Glutamatergic neuron (in vitro differentiated cells): Measurements from ENCODE around the gene RPS19BP1. TPM values are rescaled to one million over a fixed set of nuclear protein-coding genes. Genes with fewer than 3 reads are reported as not detected.

Experiments
- DNase-seq: peaks from one replicate; pipeline ENCODE4 v3.0.0; 2022
- H3K27ac Mint-ChIP-seq: one replicate; pipeline ENCODE4 v1.8.0; 2020; ENCODE audit warnings: mild to moderate bottlenecking, mixed read lengths, inconsistent platforms; ENCODE audit not compliant: unreplicated experiment
- H3K27me3 Mint-ChIP-seq: one replicate; pipeline ENCODE4 v1.8.0; 2020; ENCODE audit warnings: mild to moderate bottlenecking, moderate library complexity, mixed read lengths, inconsistent platforms; ENCODE audit not compliant: unreplicated experiment
- H3K36me3 Mint-ChIP-seq: one replicate; pipeline ENCODE4 v1.8.0; 2020; ENCODE audit warnings: mild to moderate bottlenecking, mixed read lengths, inconsistent platforms; ENCODE audit not compliant: unreplicated experiment
- H3K4me1 Mint-ChIP-seq: one replicate; pipeline ENCODE4 v1.8.0; 2020; ENCODE audit warnings: mild to moderate bottlenecking, low read depth, mixed read lengths, inconsistent platforms; ENCODE audit not compliant: unreplicated experiment
- H3K4me3 Mint-ChIP-seq: one replicate; pipeline ENCODE4 v1.8.0; 2020; ENCODE audit warnings: mild to moderate bottlenecking, mixed read lengths, inconsistent platforms; ENCODE audit not compliant: unreplicated experiment
- H3K9me3 Mint-ChIP-seq: one replicate; pipeline ENCODE4 v1.8.0; 2020; ENCODE audit warnings: mild to moderate bottlenecking, moderate library complexity, mixed read lengths, inconsistent platforms; ENCODE audit not compliant: unreplicated experiment
- total RNA-seq: library from RNA; stranded (reverse); fragmentation: NEBNext Ultra II Directional; extraction: Animal tissue kit (Norgen Biotek cat#: 25700); gene quantifications from one replicate; pipeline ENCODE4 v1.2.1, GENCODE V29; 2021; ENCODE audit not compliant: unreplicated experiment
- TF ChIP-seq, protein P1 (sequence below): fragments of 200-600 bp; sonication (generic); IDR thresholded peaks from one replicate; pipeline ENCODE4 v1.5.0; 2021; ENCODE audit not compliant: partially characterized antibody, unreplicated experiment

RPS19BP1 gene
- total RNA-seq, 1 donor from 2014 or later = 59.6 TPM

DNA sequence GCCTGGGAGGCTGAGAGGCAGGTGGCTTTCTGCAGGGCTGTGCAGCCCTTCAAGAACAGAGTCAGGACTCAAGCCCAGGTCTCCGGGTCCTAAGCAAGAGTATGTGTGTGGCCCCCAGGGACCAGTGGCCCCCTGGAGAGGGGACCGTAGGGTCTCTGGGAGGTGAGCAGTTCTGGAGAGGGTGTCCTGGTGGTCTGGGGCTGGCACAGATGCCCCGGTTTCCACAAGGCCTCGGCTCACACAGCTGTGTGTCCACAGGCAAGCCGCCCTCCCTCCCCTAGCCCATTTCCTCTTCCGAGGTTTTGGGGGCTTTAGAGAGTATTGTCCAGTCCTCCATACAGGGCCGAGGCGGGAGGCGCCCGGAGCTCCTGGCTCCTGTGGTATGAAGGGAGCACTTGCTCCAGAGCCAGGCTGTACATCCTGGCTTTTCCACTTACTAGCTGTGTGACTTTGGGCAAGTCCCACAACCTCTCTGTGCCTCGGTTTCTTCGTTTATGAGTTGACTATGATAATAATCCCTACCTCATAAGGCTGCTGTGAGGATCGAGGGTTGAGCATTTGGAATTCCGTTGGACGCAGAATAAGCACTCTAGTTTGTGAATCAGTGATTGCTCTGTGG is 3.4 kb upstream of the RPS19BP1 start:
- Mint-ChIP-seq H3K9me3 (peaks cover 5% of the 10 kb centered on the region), H3K27ac (no peak overlapping the region), H3K4me1 (peaks cover 18% of the 10 kb centered on the region), H3K4me3 (no peak overlapping the region), H3K36me3 (no peaks in the 10 kb centered on the region), H3K27me3 (peaks cover 7% of the 10 kb centered on the region)
- TF ChIP-seq, protein P1, sequence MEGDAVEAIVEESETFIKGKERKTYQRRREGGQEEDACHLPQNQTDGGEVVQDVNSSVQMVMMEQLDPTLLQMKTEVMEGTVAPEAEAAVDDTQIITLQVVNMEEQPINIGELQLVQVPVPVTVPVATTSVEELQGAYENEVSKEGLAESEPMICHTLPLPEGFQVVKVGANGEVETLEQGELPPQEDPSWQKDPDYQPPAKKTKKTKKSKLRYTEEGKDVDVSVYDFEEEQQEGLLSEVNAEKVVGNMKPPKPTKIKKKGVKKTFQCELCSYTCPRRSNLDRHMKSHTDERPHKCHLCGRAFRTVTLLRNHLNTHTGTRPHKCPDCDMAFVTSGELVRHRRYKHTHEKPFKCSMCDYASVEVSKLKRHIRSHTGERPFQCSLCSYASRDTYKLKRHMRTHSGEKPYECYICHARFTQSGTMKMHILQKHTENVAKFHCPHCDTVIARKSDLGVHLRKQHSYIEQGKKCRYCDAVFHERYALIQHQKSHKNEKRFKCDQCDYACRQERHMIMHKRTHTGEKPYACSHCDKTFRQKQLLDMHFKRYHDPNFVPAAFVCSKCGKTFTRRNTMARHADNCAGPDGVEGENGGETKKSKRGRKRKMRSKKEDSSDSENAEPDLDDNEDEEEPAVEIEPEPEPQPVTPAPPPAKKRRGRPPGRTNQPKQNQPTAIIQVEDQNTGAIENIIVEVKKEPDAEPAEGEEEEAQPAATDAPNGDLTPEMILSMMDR = no peak
- no peak for DNase-seq

DNA sequence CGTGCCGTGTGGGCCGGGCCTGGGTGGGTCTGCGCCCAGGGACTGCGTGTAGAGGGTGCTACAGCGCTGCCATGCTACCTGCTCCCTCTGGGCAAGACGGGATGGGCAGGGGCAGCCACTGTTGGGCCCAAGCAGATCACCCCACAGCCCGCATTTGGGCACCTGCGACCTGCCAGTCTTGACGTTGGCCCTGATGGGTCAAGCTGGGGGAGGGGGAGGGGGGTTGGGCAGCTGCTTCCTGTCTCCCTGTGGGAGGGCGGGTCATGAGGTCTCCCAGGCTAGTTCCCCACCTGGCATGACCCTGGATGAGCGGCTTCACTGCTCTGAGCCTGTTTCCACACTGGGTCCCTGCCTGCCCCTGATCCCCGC is 2.8 kb upstream of the RPS19BP1 start:
- no peak overlapping the region for H3K27ac Mint-ChIP-seq
- H3K36me3 Mint-ChIP-seq = no peaks in the 10 kb centered on the region
- peaks cover 23% of the 10 kb centered on the region for H3K4me1 Mint-ChIP-seq
- no peak for DNase-seq
- H3K27me3 Mint-ChIP-seq = peaks cover 9% of the 10 kb centered on the region
- no peak overlapping the region for H3K4me3 Mint-ChIP-seq
- H3K9me3 Mint-ChIP-seq = peaks cover 5% of the 10 kb centered on the region
- TF ChIP-seq, protein P1 = no peak

DNA sequence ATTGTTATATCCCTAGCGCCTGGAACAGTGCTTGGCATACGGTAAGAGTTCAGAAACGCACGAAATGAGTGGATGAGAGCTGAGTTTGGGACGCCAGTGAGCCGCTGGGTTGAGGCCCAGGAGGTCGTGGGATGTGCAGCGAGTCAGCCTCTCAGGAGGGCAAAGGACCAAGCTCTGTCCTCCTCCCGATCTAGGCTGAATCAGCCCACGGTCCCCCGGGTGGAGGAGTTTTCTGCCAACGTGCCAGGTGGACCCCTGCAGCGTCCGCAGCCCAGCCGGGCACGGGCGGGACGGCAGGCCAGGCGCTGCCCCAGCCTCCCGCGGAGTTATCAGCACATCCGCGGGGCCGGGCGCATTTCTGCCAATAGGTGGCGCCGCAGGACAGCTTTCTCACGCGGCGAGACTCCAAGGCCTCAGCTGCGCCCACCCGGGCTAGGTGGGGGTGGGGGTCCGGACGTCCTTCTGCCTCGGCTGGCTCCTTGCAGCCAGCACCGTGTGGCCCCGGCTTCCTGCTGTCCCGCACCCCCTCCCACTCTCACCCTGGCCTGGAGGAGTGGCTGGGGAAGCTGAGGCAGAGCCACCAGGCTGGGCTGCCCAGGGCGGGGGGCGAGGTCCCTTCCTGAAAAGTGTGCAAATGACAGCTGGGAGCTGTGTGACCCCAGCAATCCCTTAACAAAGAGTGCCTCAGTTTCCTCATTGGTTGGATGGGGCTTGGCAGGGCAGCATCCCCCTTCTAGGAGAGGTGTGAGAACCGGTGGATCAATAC is 2.2 kb upstream of the RPS19BP1 start:
- Mint-ChIP-seq H3K9me3 (peaks cover 9% of the 10 kb centered on the region), H3K4me3 (peak overlapping the region; percentile 61), H3K36me3 (no peaks in the 10 kb centered on the region), H3K27me3 (peaks cover 9% of the 10 kb centered on the region), H3K4me1 (peaks cover 26% of the 10 kb centered on the region), H3K27ac (peak overlapping the region; percentile 76)
- TF ChIP-seq, protein P1 = peak; percentile 99
- DNase-seq = peak; percentile 96

DNA sequence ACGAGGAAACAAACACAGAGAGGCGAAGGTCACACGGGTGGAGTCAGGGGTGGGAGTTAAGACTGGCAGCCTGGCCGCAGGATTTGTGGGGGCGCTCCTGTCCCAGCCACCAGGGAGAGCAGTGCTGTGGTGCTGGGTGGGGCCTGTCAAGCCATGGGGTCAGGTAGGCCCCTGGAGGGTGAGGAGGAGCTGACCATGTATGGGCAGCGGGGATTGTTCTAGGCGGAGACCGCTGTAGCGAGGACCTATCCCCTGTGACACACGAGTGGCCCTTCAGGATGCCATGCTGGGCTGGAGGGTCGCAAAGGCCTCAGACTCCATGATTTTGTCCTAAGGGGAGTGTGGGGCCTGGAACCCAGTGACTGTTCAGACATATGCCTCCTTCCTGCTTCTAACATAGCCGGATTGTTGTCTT is 1.6 kb upstream of the RPS19BP1 start:
- Mint-ChIP-seq H3K4me3 (peak overlapping the region; percentile 61), H3K9me3 (peaks cover 10% of the 10 kb centered on the region), H3K27me3 (peaks cover 9% of the 10 kb centered on the region), H3K36me3 (no peaks in the 10 kb centered on the region), H3K4me1 (peaks cover 28% of the 10 kb centered on the region), H3K27ac (peak overlapping the region; percentile 76)
- no peak for DNase-seq
- TF ChIP-seq, protein P1 = no peak

DNA sequence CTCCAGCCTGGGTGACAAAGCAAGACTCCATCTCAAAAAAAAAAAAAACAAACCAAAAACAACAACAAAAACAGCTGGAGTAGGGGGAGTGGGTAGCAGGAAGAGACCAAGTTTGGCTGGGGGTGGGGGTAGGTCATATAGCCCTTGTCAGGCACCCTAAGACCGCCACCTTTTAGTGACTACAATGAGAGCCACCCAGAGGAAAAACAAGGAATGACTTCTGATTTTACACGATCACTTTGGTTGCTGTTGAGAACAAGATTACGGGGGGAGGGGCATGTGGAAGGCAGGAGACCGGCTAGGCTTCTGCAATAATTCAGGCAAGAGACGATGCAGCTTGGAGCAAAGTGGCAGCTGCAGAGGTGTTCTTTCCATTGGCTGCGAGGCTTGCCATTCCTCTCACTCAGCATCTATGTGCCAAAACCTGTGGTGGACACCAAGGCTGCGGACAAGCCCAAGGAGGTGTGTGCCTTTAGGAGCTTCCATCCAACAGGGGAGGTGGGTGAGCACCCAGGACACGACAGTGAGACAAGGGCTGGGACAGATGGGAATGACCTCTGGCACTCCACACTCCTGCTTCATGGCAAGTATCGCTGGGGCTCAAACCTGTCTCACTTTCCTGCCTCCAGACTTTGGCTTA is 1.7 kb downstream of the RPS19BP1 start:
- Mint-ChIP-seq H3K4me3 (peak overlapping the region; percentile 95), H3K9me3 (peaks cover 15% of the 10 kb centered on the region), H3K27me3 (peaks cover 10% of the 10 kb centered on the region), H3K36me3 (no peaks in the 10 kb centered on the region), H3K4me1 (peaks cover 44% of the 10 kb centered on the region), H3K27ac (peak overlapping the region; percentile 75)
- TF ChIP-seq, protein P1 = peak; percentile 21
- DNase-seq = no peak
